ENCODE data around the gene ARAP3.
"Not testable (repeated sequence)": the region's sequence is repeated elsewhere in the genome, so short reads cannot be mapped to it uniquely, and the experiment has no call there.

ARAP3 gene

GRCh38 chr5:141637767-141638419, 44.1 kb downstream of the ARAP3 start:
- DNase-seq = peak; percentile 74

GRCh38 chr5:141637123-141637766, 44.8 kb downstream of the ARAP3 start:
- peak; percentile 59 for DNase-seq

DNA sequence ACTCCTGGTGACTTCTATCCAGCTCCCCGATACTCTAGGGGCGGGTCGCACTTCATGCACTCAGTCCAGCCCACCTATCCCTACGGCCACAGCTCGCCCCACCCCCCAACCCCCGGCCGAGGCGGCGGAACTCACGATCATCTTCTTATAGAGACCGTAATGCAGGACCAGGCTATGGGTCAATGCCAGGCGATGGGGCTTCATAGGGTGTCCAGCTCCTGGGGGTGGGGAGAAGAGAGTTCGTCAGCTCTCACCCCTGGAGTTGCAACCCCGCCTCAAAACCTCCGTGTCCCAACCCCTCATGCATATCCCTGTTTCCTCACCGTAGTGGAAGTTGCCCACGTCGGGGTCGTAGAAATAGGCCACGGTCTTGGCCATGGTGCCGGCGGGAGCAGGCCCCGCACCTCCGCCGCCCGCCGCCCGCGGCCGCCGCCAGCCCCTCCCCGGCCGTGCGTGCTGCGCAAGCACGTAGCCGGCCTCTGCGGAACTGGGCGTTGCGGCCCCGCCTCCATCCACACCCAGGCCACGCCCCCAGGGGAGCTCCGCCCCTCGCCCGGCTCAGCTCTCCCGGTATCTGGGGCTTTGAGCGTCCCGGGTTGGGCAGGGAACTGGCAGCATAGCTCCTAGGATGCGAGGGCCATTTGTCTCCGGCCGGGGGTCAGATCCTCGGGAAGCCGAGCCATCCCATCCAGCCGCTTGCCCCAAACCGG, 45.5 kb downstream of the ARAP3 start, which contains the start of the genes HDAC3 and RELL2:
HDAC3 (minus strand) TSS at position 437 of the 710 bp plus-strand sequence; CDS start at position 378, 59 bp downstream.
RELL2 (plus strand) TSS at position 585 of the 710 bp plus-strand sequence. CDS start 1,229 bp downstream, outside the sequence.
- DNase-seq = peak; percentile 93

DNA sequence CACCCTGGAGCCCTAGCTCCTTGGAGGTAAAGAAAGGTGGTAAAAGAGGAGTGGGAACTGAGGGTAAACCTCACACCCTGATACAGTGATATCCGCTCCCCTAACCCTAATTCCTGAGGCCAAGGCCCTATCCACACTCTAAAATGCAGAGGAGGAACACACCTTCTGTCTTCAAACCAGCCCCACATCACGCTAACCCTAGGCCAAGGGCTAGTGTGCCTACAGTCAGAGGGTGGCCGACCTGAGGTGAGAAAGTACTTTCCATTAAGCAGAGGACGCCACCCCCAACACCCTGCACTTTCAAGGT, 46.0 kb downstream of the ARAP3 start:
- no peak for DNase-seq

DNA sequence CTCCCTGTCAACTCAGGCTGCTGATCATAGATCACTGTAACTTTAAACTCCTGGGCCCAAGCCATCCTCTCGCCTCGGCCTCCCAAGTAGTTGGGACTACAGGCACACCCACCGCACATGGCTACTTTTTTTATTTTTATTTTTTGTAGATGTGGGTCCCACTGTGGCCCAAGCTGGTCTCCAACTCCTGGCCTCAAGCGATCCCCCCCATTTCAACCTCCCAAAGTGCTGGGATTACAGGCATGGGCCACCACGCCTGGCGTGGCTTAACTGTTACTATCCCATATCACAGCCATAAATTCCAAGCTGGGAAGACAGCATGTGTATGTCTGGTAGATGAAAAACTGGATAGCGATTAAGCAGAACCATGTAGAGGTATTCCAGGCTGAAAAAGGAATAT, 46.4 kb downstream of the ARAP3 start:
- DNase-seq = no peak

DNA sequence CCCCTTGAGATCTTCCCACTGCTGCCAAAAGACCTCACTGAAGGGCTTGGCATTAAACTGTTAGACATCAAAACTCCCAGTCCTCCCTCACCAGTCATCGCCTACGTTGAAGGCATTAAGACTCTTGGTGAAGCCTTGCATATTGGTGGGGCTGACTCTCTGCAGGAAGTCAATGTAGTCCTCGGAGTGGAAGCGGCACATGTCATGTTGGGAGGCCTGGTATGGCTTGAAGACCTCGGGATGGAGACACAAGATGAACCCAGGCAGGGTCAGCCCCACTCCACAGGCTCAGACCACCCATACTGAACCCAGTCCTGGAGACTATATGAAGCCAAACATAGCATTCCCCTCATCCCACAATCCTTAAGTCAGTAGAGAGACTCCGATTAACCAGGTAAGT, 47.3 kb downstream of the ARAP3 start:
- no peak for DNase-seq

GRCh38 chr5:141633871-141634561, 48.0 kb downstream of the ARAP3 start:
- DNase-seq = no peak

DNA sequence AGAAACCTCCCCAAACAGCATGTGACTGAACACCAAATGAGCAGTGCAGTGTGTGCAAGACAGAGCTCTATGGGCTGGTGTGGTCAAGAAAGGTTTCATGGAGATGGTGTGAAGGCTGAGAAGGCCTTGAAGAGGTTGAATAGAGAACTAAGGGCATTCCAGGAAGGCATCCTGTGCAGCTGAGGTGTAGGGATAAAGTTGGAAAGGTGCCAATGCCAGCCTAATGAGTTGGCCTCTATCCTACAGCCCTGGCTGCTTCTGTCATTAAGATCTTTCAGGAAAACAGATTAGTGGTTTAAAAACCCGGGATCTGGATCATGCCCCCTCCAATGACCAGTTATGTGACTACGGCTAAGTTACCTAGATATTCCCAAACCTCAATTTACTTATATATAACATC, 49.4 kb downstream of the ARAP3 start:
- DNase-seq = no peak

- no peak for DNase-seq
Observed at GRCh38 chr5:141630570-141631140, 51.4 kb downstream of the ARAP3 start.

GRCh38 chr5:141628175-141628788, 53.7 kb downstream of the ARAP3 start:
- DNase-seq = no peak

DNA sequence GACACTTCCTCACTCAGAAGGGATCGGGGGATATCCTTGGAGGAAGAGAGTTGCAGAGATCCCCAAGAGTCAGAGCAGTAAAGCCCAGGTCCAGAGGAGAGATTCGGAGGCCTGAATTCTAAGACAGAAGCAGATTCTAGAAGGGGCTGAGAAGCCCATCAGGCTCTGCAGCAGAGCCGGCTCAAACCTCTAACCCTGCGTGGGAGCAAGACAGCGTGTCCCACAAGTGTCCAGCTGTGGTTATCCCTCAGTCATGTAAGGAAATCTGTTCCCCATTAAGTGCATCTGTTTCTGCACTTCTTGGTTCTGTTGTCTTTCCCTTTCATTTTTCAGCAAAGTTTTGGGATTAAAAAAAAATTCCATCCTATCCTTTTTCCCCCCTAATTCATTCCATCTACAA, 58.4 kb downstream of the ARAP3 start:
- DNase-seq = no peak

DNA sequence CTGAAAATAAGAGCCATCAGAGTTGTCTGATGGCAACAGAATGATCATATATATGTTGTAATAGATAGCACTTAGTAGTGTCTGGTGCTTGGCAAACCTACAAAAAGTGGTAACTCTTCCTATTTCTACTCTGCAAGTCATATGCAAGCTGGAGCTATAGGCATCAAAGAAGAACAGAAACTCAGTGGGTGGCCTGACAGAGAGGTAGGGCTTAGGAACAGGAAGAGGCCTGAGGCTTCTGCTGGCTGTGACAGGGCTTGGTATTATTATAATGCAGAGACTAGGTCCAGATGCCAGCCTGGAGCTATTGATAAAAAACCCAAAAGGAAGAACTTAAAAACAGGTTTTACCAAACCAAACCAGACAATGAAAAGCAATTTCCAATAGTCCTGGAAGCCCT, 58.8 kb downstream of the ARAP3 start:
- no peak for DNase-seq

- peak; percentile 98 for DNase-seq
Observed at GRCh38 chr5:141618804-141619554, 63.1 kb downstream of the ARAP3 start, which contains the start of gene DIAPH1. TSS of gene DIAPH1 (minus strand) at chr5:141619000. CDS start at chr5:141618914, 86 bp downstream.

- DNase-seq = peak; percentile 69
Observed at GRCh38 chr5:141618030-141618803, 63.8 kb downstream of the ARAP3 start.

- no peak for DNase-seq
Observed at GRCh38 chr5:141617682-141618029, 64.4 kb downstream of the ARAP3 start.

DNA sequence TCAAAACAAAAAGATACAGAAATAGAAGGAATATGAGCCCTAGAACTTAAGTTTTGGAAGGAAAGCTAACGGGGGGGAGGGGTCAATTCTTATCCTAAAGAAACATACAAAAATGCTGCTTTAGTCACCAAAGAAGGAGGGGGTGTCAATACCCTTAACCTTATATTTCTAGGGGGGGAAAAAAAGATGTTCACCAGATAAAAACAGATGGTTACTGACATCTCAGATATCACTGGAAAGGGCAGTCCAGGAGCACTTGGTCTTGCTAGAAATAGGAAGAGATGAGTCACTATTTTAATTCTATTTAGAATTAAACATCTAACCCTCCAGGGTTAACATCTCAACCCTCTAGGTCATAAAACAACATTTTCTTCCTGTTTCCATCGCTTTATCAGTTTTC, 64.9 kb downstream of the ARAP3 start:
- DNase-seq = no peak

DNA sequence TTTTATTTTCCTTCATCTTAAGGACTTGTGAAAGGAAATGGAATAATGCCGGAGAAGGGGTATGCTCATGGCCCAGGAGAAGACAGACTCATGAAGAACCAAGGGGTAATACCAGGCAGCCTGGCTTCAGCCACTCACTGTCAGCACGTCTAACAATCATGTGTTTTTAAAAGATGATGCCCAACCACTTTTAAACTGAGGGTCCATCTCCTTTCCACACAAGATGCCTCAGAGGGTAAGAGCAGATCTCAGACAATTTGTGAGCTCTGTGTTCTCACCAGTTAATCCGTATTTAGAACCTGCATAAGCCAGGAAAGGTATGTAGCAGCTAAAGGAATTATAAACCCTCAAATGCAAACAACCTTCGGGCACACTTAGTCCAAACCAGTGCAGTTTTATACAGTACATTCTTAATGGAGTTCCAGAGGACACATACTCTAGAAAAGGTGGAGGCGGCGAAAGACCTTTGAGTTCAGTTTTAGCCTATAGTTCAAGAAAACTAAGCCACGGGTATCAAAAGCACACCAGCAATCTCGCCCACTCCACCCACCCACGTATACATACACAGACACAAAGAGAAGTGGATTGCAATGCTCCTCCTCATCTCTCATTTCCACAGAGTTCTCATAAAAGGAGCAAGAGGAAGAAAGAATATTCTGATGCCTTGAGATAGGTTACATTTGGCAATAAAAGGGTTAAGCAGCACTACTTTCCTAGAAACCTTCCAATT, 65.9 kb downstream of the ARAP3 start:
- no peak for DNase-seq

GRCh38 chr5:141613344-141613743, 68.7 kb downstream of the ARAP3 start:
- no peak for DNase-seq

GRCh38 chr5:141611289-141611688, 70.7 kb downstream of the ARAP3 start:
- DNase-seq = no peak

DNA sequence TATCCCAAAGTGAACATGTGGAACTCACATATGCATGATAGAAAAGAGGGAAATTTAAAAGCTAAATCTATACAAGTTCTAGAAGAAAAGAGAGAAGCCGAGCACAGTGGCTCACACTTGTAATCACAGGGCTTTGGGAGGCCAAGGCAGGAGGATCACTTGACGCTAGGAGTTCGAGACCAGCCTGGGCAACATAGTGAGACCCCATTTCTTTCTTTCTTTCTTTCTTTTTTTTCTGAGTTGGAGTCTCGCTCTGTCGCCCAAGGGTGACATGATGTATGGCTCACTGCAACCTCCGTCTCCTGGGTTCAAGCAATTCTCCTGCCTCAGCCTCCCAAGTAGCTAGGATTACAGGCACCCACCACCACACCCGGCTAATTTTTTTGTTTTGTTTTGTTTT, 72.1 kb downstream of the ARAP3 start:
- DNase-seq = not testable (repeated sequence)
